MCF 10A (cell line): ENCODE measurements around the gene MRNIP. TPM values are rescaled to one million over a fixed set of nuclear protein-coding genes. Genes with fewer than 3 reads are reported as not detected.

Experiments
- BruUV-seq: library from RNA; stranded (reverse); fragments of 400-500 nt; replicated peaks from 2 replicates; lab custom pipeline; 2021; lab: Mats Ljungman, UMichigan
- CTCF ChIA-PET: fragments of 300-600 bp; sonication (Branson Sonifier 250); formaldehyde crosslinking; extraction: SDS; loops from one replicate; lab custom pipeline; 2021; ENCODE audit warnings: antibody characterized with exemption, inconsistent platforms; lab: Yijun Ruan, JAX
- POLR2A ChIA-PET: fragments of 300-600, 350-650 bp; sonication (Branson Sonifier 250); formaldehyde crosslinking; extraction: SDS; loops from one replicate; lab custom pipeline; 2020; ENCODE audit warnings: antibody characterized with exemption, inconsistent platforms; lab: Yijun Ruan, JAX
- DNase-seq: peaks from one replicate; pipeline ENCODE4 v3.0.0-alpha.2; 2018; ENCODE audit not compliant: unreplicated experiment
- H3K27ac Mint-ChIP-seq: one replicate; pipeline ENCODE4 v1.8.0; 2022; ENCODE audit warnings: mild to moderate bottlenecking, low read depth, mixed read lengths; ENCODE audit not compliant: unreplicated experiment
- H3K27me3 Mint-ChIP-seq: one replicate; pipeline ENCODE4 v1.8.0; 2022; ENCODE audit warnings: mixed read lengths; ENCODE audit not compliant: insufficient read depth, unreplicated experiment
- H3K36me3 Mint-ChIP-seq: one replicate; pipeline ENCODE4 v1.8.0; 2022; ENCODE audit warnings: mild to moderate bottlenecking, moderate library complexity, mixed read lengths; ENCODE audit not compliant: insufficient read depth, unreplicated experiment
- H3K4me1 Mint-ChIP-seq: one replicate; pipeline ENCODE4 v1.8.0; 2022; ENCODE audit warnings: mixed read lengths; ENCODE audit not compliant: insufficient read depth, unreplicated experiment
- H3K4me3 Mint-ChIP-seq: one replicate; pipeline ENCODE4 v1.8.0; 2022; ENCODE audit warnings: mild to moderate bottlenecking, moderate library complexity, mixed read lengths; ENCODE audit not compliant: unreplicated experiment
- H3K9me3 Mint-ChIP-seq: one replicate; pipeline ENCODE4 v1.8.0; 2022; ENCODE audit warnings: mixed read lengths; ENCODE audit not compliant: unreplicated experiment
- CTCF ChIP-seq: fragments of 200-600 bp; IDR thresholded peaks from one replicate; pipeline ENCODE4 v1.8.0; 2022; ENCODE audit warnings: antibody characterized with exemption, mild to moderate bottlenecking; ENCODE audit not compliant: unreplicated experiment
- intact Hi-C: fragments of 100-400 bp; cut with micrococcal nuclease; formaldehyde crosslinking; loops from 2 replicates; pipeline ENCODE4 v1.14.1; 2022
- total RNA-seq: library from RNA; stranded (reverse); gene quantifications from 2 replicates; pipeline ENCODE4 v1.2.3, GENCODE V29; 2022

The MRNIP gene
- total RNA-seq, 1 experiment from 2014 or later, result 42.8 TPM

- H3K4me1 Mint-ChIP-seq, result no peaks in the 10 kb centered on the region
- no peak overlapping the region for H3K4me3 Mint-ChIP-seq
- no TSS peak for BruUV-seq
- intact Hi-C loops, result no loop called here
- no peak for TF ChIP-seq CTCF
- peaks cover 79% of the 10 kb centered on the region for H3K36me3 Mint-ChIP-seq
- no peaks in the 10 kb centered on the region for H3K9me3 Mint-ChIP-seq
- DNase-seq, result no peak
- CTCF ChIA-PET, result interaction anchor here (1.3 kb wide), 1 partner anchor 13 kb away, joined by 3 read pairs; no protein-coding TSS in a partner anchor
- no peak overlapping the region for H3K27ac Mint-ChIP-seq
- POLR2A ChIA-PET, result no interaction called here
- no peaks in the 10 kb centered on the region for H3K27me3 Mint-ChIP-seq
Measured at GRCh38 chr5:179892255-179892654, 33.6 kb upstream of the MRNIP start.

- DNase-seq, result no peak
- POLR2A ChIA-PET, result interaction anchor here (0.6 to 1.2 kb wide), 2 partner anchors 21 to 633 kb away, joined by 3 read pairs; no protein-coding TSS in a partner anchor
- no peaks in the 10 kb centered on the region for H3K27me3 Mint-ChIP-seq
- H3K9me3 Mint-ChIP-seq, result peaks cover 4% of the 10 kb centered on the region
- peaks cover 83% of the 10 kb centered on the region for H3K36me3 Mint-ChIP-seq
- H3K4me1 Mint-ChIP-seq, result no peaks in the 10 kb centered on the region
- intact Hi-C loops, result no loop called here
- CTCF ChIA-PET, result interaction anchor here (0.6 kb wide), 1 partner anchor 8 kb away, joined by 3 read pairs; no protein-coding TSS in a partner anchor
- no peak overlapping the region for H3K4me3 Mint-ChIP-seq
- BruUV-seq, result no TSS peak
- no peak overlapping the region for H3K27ac Mint-ChIP-seq
- no peak for TF ChIP-seq CTCF
Measured at GRCh38 chr5:179890751-179891682, 32.4 kb upstream of the MRNIP start.

GRCh38 chr5:179889885-179890284, 31.3 kb upstream of the MRNIP start:
- BruUV-seq, result no TSS peak
- H3K36me3 Mint-ChIP-seq, result peaks cover 94% of the 10 kb centered on the region
- no peak overlapping the region for H3K4me3 Mint-ChIP-seq
- H3K27ac Mint-ChIP-seq, result no peak overlapping the region
- ChIA-PET POLR2A (interaction anchor here (1.2 to 1.3 kb wide), 2 partner anchors 12 to 22 kb away, joined by 3 read pairs; no protein-coding TSS in a partner anchor), CTCF (interaction anchor here (1.0 kb wide), 1 partner anchor 18 kb away, joined by 3 read pairs; no protein-coding TSS in a partner anchor)
- no peak for TF ChIP-seq CTCF
- no peak for DNase-seq
- H3K4me1 Mint-ChIP-seq, result no peaks in the 10 kb centered on the region
- no peaks in the 10 kb centered on the region for H3K27me3 Mint-ChIP-seq
- intact Hi-C loops, result no loop called here
- H3K9me3 Mint-ChIP-seq, result peaks cover 10% of the 10 kb centered on the region

GRCh38 chr5:179887802-179888201, 29.2 kb upstream of the MRNIP start:
- H3K27me3 Mint-ChIP-seq, result no peaks in the 10 kb centered on the region
- H3K4me3 Mint-ChIP-seq, result no peak overlapping the region
- no peak for TF ChIP-seq CTCF
- no TSS peak for BruUV-seq
- CTCF ChIA-PET, result interaction anchor here (0.5 to 1.4 kb wide), 2 partner anchors 19 to 125 kb away, joined by 3 to 4 read pairs; no protein-coding TSS in a partner anchor
- DNase-seq, result no peak
- no peak overlapping the region for H3K27ac Mint-ChIP-seq
- POLR2A ChIA-PET, result interaction anchor here (1.0 kb wide), 1 partner anchor 33 kb away, joined by 5 read pairs; no protein-coding TSS in a partner anchor
- peaks cover 96% of the 10 kb centered on the region for H3K36me3 Mint-ChIP-seq
- intact Hi-C loops, result no loop called here
- no peaks in the 10 kb centered on the region for H3K4me1 Mint-ChIP-seq
- peaks cover 19% of the 10 kb centered on the region for H3K9me3 Mint-ChIP-seq
